ENCODE measurements around the gene IQSEC1.

Gene IQSEC1

DNA sequence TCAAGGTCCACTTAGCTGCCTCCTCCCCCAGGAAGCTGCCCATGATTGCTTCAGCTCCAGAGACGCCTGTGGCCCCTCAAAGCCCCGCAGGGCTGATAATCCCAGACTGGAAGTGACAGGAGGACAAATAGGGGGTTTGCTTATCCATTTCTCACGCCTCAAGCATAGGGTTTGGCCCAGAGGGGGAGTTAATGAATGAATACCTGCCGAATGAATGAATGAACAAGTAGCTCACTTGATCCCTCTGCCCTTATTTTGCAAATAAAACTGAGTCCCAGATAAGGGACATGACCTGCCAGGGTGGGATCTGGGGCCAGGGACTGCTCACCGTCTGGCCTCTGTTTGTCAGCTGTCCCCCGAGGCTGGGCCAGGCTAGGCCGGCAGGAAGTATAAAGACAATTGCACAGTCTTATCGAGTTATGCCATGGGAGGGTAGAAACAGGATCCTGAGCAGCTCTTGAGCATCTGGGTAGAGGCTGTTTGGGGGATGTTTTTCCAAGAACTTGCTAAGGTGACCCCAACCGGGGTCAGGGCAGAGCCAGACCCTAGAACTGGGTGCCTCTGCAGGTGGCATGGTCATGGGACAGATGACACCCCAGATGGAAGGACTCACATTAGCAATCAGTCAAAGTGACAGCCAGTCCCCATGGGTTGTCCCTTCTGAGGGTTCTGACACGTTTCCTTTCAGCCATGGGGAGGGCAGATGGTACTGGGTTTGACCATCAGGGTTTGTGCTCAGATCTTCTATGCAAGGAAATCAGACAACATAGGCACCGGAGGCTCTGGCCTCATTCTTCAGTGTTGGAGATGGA, 45.0 kb downstream of the IQSEC1 start:
- DNase-seq (ENCODE audit: low spot score) = no peak

GRCh38 chr3:13027154-13027553, 46.1 kb downstream of the IQSEC1 start:
- no peak for DNase-seq (ENCODE audit: low spot score)

DNA sequence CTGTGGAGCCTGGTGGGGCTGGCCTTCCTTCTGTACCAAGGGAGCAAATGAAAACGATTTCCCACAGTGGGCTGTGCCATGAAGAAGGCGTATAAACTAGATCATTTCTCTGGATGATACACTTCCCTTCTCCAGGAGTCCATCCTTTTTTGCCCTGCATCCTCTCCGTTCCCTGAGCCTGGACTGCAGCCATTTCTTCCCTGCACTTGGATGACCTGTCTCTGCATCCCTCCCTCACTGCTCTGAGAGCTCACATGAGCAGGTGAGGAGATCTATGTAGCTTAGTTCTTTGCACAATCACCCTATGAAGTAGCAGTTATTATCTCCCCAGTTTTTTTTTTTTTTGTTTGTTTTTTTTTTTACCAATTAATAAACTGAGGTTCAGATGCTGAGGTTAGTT, 46.7 kb downstream of the IQSEC1 start:
- peak; percentile 52 for DNase-seq (ENCODE audit: low spot score)

DNA sequence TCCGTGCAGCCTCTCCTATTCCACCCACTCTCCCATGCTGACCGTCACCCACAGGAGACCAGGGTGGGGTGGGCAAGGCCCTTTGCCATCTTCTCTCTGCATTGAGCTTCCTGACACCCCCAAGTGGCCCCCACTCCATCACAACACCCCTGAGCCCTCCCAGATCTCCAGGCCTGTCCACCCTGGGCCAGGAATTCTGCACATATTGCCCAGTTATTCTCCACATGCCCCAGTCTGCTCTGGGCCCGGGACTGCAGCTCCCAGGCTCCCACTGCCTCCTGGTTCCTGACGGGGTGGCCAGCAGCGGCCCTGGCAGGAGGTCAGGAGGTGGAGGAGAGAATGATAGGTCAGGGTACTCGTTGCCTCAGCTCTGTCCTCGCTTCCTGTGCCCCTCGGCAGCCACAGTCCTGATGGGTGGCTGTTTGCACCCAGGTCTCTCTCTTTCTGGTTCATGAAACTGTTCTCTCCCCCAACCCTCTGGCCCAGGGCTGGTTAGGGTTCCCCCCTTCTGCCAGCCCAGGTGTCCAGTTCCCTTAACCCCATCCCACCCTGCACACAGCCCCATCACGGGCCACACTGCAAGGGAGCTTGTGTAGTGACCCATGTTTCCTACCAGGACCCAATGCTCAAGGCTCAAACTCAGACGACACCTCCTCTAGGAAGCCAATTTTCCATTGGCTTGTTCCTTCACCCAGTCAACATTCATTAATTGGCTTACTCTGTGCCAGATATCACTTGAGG, 47.3 kb downstream of the IQSEC1 start:
- DNase-seq (ENCODE audit: low spot score) = no peak

- DNase-seq (ENCODE audit: low spot score) = no peak
These were observed 48.1 kb downstream of the IQSEC1 start for GRCh38 chr3:13025090-13025489.

DNA sequence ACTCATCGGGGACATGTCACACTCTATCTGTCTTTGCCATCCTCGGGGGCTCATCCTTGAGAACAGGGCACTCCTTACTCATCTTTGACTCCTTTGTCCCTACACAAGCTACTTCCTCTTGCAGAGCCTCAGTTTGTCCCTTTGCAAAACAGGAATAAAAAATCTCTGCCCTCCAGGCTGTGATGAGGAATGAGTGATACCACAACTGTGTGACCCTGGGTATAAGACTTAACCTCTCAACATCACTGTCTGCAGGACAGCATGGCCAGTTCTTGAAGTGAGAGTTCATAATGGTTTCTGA, 48.5 kb downstream of the IQSEC1 start:
- no peak for DNase-seq (ENCODE audit: low spot score)

- no peak for DNase-seq (ENCODE audit: low spot score)
These were observed 49.1 kb downstream of the IQSEC1 start for GRCh38 chr3:13023971-13024764.

DNA sequence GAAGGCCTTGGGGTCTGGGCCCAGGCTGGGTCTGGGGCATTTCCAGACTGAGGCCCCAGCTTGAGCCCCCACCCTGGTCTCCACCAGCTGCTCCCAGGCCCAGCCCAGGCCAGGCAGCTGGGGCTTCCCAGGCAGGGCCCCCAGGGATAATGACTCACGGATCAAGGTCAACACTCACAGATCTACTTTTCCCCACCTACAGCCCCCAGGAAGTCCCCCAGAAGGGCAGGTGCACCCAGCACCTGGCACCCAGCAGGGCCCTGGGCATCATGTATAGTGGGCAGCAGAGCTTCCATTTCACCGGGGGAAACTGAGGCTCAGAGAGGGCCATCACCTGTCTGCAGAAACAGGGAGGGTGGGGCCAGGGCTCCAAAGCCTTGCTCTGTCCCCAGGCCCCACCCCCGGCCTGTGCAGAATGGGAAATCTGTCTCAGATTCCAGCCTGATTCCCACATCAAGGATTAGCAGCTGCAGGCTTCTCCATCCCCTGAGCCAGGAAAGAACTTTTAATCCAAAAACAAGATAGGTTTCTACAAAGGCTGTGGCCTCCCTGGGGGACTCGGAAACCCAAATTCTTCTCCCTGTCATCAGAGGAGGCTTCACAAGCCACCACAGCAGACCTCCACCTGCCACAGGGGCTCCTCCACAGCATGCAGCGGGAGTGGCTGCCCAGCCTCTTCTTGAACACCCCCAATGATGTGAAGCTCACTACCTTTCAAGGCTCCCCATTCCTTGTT, 49.8 kb downstream of the IQSEC1 start:
- no peak for DNase-seq (ENCODE audit: low spot score)

- no peak for DNase-seq (ENCODE audit: low spot score)
These were observed 50.6 kb downstream of the IQSEC1 start for GRCh38 chr3:13022348-13023234.

DNA sequence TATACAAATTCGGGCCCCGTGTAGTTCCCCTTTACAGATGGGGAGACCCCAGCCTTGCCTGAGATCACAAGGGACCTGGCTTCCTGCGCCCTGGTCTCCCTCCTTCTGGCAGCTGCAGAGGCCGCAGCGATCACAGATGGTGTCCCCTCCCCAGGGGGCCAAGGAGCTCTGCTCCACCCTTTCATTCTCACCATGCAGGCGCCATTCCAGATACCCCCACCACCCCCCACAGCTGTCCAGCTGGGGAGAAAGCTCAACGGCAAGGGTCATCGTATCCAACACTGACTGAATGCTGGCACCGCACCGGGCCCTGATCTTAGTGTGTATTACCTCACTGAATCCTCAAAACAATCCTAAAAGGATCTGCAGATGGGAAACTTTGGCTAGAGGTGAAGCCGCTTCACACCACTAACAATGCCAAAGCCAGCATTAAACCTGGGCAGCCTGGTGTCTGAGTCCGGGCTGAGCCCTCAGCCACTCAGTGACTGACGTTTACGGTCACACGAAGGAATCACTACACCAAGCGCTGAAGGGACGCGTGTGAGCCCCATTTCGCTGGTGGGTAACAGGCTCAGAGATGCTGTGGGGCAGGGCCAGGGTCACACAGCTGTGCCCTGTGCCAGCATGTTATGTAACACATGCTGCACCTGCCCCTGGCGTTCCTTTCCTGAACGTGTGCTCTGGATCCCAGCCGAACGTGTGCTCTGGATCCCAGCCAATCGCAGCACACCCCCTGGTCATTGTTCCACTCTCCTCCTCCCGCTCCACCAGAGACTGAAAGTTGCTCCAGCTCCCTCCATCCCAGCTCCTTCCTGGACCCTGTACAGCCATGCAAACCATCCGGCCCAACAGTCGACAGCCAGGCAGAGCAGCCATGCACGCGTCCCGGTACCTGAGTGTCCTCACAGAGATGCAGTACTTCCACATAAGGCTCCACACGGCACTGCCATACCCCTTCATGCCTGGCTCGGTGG, 51.8 kb downstream of the IQSEC1 start:
- DNase-seq (ENCODE audit: low spot score) = peak; percentile 62

DNA sequence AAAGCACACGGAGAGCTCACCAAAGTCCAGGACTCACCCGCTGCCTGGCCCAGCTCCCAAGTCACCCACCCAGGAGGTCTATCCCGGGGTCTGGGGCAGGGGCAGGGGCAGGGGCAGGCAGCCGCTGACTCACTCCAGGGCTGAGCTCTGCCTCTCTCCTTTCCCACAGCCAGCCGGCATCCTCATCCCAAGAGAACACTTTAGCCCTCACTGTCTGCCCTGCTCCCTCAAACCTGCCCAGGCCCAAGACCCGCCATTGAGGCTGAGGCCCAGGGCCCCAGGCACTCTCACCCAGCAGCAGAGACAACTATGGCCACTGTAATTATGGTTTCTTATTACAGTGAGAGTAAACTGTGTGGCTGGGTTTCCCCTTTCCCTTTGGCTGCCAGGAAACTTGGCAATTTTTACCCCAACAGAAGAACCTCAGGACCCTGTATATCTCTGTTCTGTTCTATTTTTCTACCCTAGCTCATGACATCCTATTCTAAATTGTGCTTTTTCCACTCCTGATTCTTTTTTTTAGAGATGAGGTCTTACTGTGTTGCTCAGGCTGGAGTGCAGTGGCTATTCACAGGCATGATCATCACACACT, 53.0 kb downstream of the IQSEC1 start:
- DNase-seq (ENCODE audit: low spot score) = no peak

GRCh38 chr3:13019243-13020095, 53.8 kb downstream of the IQSEC1 start:
- DNase-seq (ENCODE audit: low spot score) = no peak

- DNase-seq (ENCODE audit: low spot score) = no peak
These were observed 54.5 kb downstream of the IQSEC1 start for GRCh38 chr3:13018561-13019242.

DNA sequence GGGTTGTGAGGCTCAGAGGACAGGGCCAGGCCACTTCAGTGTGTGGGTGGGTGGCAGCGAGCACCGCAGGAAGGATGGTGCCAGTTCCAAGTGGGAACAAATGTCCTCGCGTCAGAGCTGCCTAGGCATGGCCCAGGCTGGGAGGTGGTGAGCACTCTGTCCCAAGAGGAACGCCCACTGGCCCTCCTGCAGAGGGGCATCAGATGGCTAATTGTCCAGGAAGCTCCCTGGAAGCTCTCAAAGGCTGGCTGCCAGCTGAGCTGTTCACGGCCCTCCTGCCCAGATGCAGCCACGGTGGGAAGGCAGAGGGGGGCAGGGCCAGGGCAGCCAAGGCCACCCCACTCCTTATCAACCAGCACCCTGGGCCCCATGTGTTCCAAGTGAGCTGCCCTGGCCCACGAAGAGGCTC, 55.2 kb downstream of the IQSEC1 start:
- DNase-seq (ENCODE audit: low spot score) = no peak

DNA sequence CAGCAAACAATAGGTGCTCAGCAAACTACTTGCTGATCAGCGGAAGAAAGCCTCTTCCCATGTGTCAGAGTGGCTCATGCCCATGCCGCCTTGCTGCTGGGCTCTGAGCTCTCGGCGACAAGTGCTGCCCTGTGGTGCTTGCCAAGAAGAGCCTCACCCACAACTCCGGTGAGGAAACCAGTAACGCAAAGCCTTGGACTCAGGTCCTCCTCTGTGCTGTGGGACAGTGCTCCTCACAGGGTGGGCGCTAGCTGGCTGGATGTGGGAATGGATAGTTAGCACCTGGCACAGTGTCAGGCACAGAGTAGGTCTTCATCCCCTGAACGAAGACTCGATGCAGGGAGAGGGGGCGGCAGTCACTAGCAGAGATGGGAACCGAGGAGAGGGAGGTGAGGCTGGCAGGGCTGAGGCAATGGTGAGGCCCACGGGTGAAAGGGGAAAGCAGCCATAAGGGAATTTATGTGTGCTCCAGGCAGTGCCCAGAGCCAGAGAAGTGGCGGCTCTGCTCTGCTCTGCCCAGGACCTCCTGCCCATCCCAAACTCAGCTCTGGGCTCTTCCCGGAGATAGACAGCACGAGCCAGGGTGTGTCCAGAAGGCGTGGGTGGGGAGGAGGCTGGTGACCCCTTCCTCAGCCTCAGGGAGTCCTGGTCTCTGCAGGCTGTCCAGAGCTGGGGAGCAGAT, 55.7 kb downstream of the IQSEC1 start:
- no peak for DNase-seq (ENCODE audit: low spot score)

GRCh38 chr3:13016721-13017255, 56.4 kb downstream of the IQSEC1 start:
- no peak for DNase-seq (ENCODE audit: low spot score)

DNA sequence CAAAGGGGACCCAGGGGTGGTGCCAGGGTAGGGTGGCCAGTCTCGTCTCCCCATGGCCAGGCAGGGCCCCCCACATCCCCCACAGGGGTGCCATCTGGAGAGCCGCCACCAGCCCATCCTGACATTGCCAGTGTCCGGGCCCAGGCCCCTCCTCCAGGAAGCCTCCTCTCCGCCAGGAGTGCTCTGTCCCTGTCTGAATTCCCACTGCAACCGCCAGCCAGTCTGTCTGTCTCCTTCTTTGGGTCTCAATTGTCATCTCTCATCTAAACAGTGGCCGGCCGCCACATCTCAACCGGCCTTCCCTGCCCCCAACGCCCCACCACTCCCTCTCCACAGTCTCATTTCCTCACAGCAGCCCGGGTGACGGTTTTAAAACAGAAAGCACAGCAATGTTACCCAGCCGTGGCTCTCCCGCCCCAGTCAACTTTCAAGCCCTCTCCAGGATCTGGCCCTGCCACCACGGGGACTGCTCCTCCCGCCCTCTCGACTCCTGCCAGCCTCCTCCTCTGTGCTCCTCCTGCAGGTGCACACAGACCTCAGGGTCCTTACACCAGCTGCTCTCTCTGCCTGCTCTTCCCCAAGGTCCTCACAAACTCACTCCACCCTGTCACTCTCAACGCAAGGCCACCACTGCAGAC, 57.0 kb downstream of the IQSEC1 start:
- no peak for DNase-seq (ENCODE audit: low spot score)

All from cerebellar cortex (tissue), 1 donor.